GM18858 (cell line): ENCODE data around the gene CHSY3.

Source experiments
- ATAC-seq: cut with Tn5 transposase; IDR thresholded peaks from one replicate; pipeline ENCODE4 v1.9.1; 2021; ENCODE audit not compliant: unreplicated experiment

The CHSY3 gene

GRCh38 chr5:130021876-130022275 lies 117.6 kb downstream of the CHSY3 start:
- no peak for ATAC-seq

DNA sequence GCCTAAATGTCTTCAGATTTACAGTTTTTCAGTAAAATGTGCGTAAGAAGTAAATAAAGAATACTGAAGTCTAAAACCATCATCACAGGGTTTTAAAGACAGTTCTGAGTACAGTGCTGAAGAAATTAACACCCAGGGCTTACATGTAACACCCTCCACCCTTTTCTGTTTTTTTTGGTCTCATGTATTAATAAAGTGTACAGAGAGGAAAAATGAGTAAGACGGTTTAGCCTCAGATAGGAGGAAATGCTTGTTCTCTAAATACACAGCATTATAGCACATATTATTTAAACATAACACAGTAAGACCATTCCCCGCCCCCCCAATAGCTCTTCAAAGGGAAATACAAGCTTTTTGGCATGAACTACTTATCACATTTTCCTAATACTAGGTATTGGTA lies 119.3 kb downstream of the CHSY3 start:
- no peak for ATAC-seq

GRCh38 chr5:130024006-130024405 lies 119.7 kb downstream of the CHSY3 start:
- no peak for ATAC-seq

DNA sequence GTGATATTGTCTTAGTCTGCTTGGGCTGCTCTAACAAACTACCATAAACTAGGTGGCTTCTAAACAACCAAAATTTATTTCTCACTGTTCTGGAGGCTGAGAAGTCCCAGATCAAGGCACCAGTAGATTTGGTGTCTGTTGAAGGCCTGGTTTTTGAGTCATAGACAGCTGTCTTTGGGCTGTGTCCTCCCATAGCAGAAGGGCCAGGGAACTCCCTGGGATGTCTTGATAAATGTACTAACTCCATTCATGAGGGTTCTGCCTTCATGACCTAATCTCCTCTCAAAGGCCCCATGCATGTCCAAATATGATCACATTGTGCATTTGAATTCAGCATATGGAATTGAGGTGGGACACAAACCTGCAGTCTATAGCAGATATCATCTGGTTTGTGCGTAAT lies 121.2 kb downstream of the CHSY3 start:
- ATAC-seq, result no peak

DNA sequence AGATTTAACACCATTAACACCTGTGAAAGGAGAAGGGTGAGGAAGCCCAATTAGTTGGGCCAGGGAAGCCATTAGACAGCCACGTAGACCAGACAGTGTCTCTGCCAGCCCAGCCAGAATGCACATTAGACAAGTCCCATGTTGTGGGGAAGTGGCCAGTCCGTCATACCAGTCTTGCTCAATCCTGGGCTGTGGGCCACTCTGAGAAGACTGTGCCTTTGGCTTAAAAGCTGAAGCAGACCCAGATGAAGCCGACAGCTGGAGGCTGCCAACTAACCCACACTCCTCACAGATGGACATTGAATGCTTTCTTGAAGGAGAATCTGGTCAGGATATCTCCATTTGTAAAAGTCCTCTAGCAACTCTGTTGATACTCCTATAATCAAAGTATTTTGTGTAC lies 128.5 kb downstream of the CHSY3 start:
- ATAC-seq, result no peak

- ATAC-seq, result no peak
These were observed 130.4 kb downstream of the CHSY3 start for GRCh38 chr5:130034566-130035210.

GRCh38 chr5:130035388-130035787 lies 131.1 kb downstream of the CHSY3 start:
- ATAC-seq, result no peak

GRCh38 chr5:130037905-130038304 lies 133.6 kb downstream of the CHSY3 start:
- ATAC-seq, result no peak

GRCh38 chr5:130043834-130044233 lies 139.6 kb downstream of the CHSY3 start:
- no peak for ATAC-seq

GRCh38 chr5:130045334-130045733 lies 141.1 kb downstream of the CHSY3 start:
- ATAC-seq, result peak; percentile 48

DNA sequence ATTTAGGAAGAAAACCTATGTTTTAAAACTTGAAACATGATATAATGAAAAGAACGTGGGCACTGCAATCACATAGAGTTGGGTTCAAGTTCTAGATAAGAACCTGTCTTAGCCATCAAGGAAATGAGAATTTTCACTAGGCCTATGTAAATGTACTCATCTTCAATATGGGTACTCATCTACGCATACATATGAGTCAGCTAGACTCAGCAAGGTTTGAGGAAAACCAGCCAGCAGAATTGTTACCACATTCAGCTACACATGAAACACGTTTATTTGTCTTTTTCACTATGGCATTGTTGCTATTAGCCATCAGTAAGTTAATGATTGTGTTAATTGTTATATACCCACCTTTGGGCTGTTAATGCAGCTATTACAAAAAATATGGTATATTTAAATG lies 146.3 kb downstream of the CHSY3 start:
- no peak for ATAC-seq

GRCh38 chr5:130052752-130053151 lies 148.5 kb downstream of the CHSY3 start:
- ATAC-seq, result no peak

- ATAC-seq, result no peak
These were observed 151.3 kb downstream of the CHSY3 start for GRCh38 chr5:130055572-130055971.

- no peak for ATAC-seq
These were observed 157.5 kb downstream of the CHSY3 start for GRCh38 chr5:130061746-130062145.

- no peak for ATAC-seq
These were observed 159.3 kb downstream of the CHSY3 start for GRCh38 chr5:130063603-130064002.

DNA sequence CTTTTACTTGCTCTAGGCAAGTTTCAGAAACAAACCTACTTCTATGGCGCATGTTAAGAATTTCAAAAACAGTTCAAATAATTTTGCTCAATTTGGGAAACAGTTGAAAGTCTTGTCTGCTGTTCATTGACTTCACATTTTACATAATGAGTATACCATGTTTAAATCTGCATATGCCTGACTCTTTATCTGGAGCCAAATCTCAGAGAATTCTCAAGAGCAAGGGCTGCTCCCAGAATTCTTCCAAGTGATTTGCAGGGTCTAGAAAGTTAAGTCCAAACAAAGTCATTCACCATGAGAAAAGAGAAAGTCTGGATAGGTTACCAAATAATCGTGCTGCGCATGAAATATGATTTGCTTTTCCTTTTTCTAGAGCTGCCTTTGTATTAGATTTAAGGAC lies 160.2 kb downstream of the CHSY3 start:
- ATAC-seq, result no peak

GRCh38 chr5:130065617-130066016 lies 161.4 kb downstream of the CHSY3 start:
- ATAC-seq, result no peak

DNA sequence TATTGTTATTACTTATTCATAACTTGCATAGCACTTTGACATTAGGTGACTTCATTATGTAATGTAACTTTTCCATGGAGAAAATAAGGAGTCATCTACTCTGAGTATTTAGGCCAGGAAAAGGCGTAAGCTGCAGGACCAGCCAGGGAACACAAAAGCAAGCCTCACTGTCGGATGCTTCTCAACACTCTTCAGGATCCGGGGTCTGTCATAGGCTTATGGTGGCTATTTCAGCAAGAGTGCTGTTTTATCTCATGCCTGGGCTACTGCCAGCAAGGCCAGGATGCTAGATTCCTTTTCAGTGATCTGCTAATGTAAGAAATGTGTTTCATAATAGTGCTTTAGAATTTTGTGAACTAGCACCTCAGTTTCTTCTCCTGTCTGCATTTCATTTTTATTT lies 162.4 kb downstream of the CHSY3 start:
- ATAC-seq, result no peak

GRCh38 chr5:130067364-130067763 lies 163.1 kb downstream of the CHSY3 start:
- ATAC-seq, result no peak

DNA sequence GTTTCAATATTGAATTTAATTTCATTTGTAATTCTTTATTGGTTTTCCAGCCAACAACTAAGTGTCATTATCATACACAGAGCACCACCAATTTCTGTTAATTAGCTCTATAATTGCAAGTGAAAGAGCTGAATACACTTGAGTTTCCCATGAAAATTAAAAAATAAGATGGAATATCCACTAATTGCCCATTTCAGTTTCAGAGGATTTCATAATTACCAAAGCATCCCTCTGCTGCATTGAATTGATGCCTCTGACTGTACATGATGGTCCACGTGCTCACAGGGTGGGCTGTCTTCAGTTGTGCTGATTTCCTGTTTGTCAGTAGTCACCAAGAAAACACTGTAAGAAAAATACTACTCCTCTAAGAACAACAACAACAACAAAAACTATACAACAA lies 163.8 kb downstream of the CHSY3 start:
- no peak for ATAC-seq

GRCh38 chr5:130068988-130069387 lies 164.7 kb downstream of the CHSY3 start:
- ATAC-seq, result no peak

GRCh38 chr5:130074820-130075219 lies 170.6 kb downstream of the CHSY3 start:
- no peak for ATAC-seq

- ATAC-seq, result no peak
These were observed 172.7 kb downstream of the CHSY3 start for GRCh38 chr5:130077007-130077406.
